HepG2 (cell line): ENCODE measurements around the gene CPEB3. TPM values are rescaled to one million over a fixed set of nuclear protein-coding genes. Genes with fewer than 3 reads are reported as not detected.

Experiments used
- KLF13 ChIP-seq: sonication (generic); formaldehyde crosslinking; IDR thresholded peaks from 2 replicates; pipeline ENCODE4 v1.4.0; 2020; ENCODE audit warnings: mild to moderate bottlenecking, missing genetic modification reagents
- MEIS1 ChIP-seq: sonication (generic); formaldehyde crosslinking; IDR thresholded peaks from 2 replicates; pipeline ENCODE4 v1.9.0; 2021; ENCODE audit warnings: mild to moderate bottlenecking, missing genetic modification reagents, moderate library complexity, borderline replicate concordance
- NR2F6 ChIP-seq, 2 experiments: IDR thresholded peaks; 2 replicates each; pipeline ENCODE4 v1.6.1; 2016; ENCODE audit warnings: antibody characterized with exemption in 1 of 2, mild to moderate bottlenecking in 1 of 2
- NRL ChIP-seq: sonication (generic); formaldehyde crosslinking; IDR thresholded peaks from 2 replicates; pipeline ENCODE4 v1.5.0; 2020; ENCODE audit warnings: missing genetic modification reagents, mild to moderate bottlenecking, moderate library complexity, borderline replicate concordance
- PAF1 ChIP-seq: IDR thresholded peaks from 2 replicates; pipeline ENCODE4 v1.6.1; 2016; ENCODE audit warnings: missing genetic modification reagents, missing compliant biosample characterization
- SNAPC2 ChIP-seq: sonication (generic); formaldehyde crosslinking; IDR thresholded peaks from 2 replicates; pipeline ENCODE4 v1.8.1; 2022; ENCODE audit warnings: mild to moderate bottlenecking, missing genetic modification reagents
- U2AF1 ChIP-seq: fragments of 200-400 bp; formaldehyde crosslinking; optimal IDR thresholded peaks from 2 replicates; pipeline ENCODE3; 2017; ENCODE audit warnings: mild to moderate bottlenecking, low read depth, low read length
- ZNF253 ChIP-seq: sonication (generic); formaldehyde crosslinking; IDR thresholded peaks from 2 replicates; pipeline ENCODE4 v1.8.0; 2022; ENCODE audit warnings: mild to moderate bottlenecking, missing genetic modification reagents, borderline replicate concordance
- ZNF430 ChIP-seq: sonication (generic); formaldehyde crosslinking; IDR thresholded peaks from 2 replicates; pipeline ENCODE4 v1.9.0; 2021; ENCODE audit warnings: mild to moderate bottlenecking, missing genetic modification reagents
- ZNF556 ChIP-seq: sonication (generic); formaldehyde crosslinking; IDR thresholded peaks from 2 replicates; pipeline ENCODE4 v1.4.0; 2020; ENCODE audit warnings: mild to moderate bottlenecking, missing genetic modification reagents, borderline replicate concordance
- ZNF713 ChIP-seq: sonication (generic); formaldehyde crosslinking; IDR thresholded peaks from 2 replicates; pipeline ENCODE4 v1.4.0; 2020; ENCODE audit warnings: mild to moderate bottlenecking, missing genetic modification reagents
- ZNF788 ChIP-seq: sonication (generic); formaldehyde crosslinking; IDR thresholded peaks from 2 replicates; pipeline ENCODE4 v1.5.0; 2020; ENCODE audit warnings: mild to moderate bottlenecking, missing genetic modification reagents, borderline replicate concordance
- ZSCAN21 ChIP-seq: sonication (generic); formaldehyde crosslinking; IDR thresholded peaks from 2 replicates; pipeline ENCODE4 v1.8.0; 2022; ENCODE audit warnings: mild to moderate bottlenecking, missing genetic modification reagents, moderate library complexity, borderline replicate concordance
- polyA plus RNA-seq, 8 experiments: library from polyadenylated mRNA; depleted of rRNA in 3 of 8; stranded (reverse) in 7 of 8; unstranded in 1 of 8; fragments of >200 nt; fragmentation: Illumina TruSeq in 4 of 8; extraction: Trizol in 4 of 8; gene quantifications; 2 replicates each; pipeline versions ENCODE4 v1.2.1 to v1.2.3, GENCODE V29; 2011 to 2016; ENCODE audit warnings: low read depth in 4 of 8, missing spikeins in 1 of 8, mixed read lengths in 1 of 8; ENCODE audit not compliant: insufficient read depth in 1 of 8
- total RNA-seq, 5 experiments: library from RNA; depleted of rRNA; stranded (reverse); fragments of >200 nt; fragmentation: Illumina TruSeq; extraction: Trizol; gene quantifications; 2 replicates each; pipeline ENCODE4 v1.2.3, GENCODE V29; 2016; ENCODE audit warnings: low read depth in 1 of 5
- TF ChIP-seq, protein P1 (sequence below): sonication (generic); formaldehyde crosslinking; IDR thresholded peaks from 2 replicates; pipeline ENCODE4 v1.5.1; 2020; ENCODE audit warnings: mild to moderate bottlenecking, missing genetic modification reagents, moderate library complexity
- TF ChIP-seq, protein P2 (sequence below): sonication (generic); formaldehyde crosslinking; IDR thresholded peaks from 2 replicates; pipeline ENCODE4 v1.9.0; 2021; ENCODE audit warnings: missing genetic modification reagents, borderline replicate concordance
- TF ChIP-seq, protein P3 (sequence below): sonication (generic); formaldehyde crosslinking; IDR thresholded peaks from 2 replicates; pipeline ENCODE4 v1.5.1; 2020; ENCODE audit warnings: missing genetic modification reagents, mild to moderate bottlenecking, borderline replicate concordance
- TF ChIP-seq, protein P4 (sequence below): sonication (generic); formaldehyde crosslinking; IDR thresholded peaks from 2 replicates; pipeline ENCODE4 v1.9.0; 2022; ENCODE audit warnings: missing genetic modification reagents, mild to moderate bottlenecking, borderline replicate concordance

CPEB3 gene
- total and polyA plus RNA-seq, 2 of the 13 experiments (the other 11 are each of a cell fraction or from before 2014, with no cell fraction given): 0.66 to 0.70 TPM

DNA sequence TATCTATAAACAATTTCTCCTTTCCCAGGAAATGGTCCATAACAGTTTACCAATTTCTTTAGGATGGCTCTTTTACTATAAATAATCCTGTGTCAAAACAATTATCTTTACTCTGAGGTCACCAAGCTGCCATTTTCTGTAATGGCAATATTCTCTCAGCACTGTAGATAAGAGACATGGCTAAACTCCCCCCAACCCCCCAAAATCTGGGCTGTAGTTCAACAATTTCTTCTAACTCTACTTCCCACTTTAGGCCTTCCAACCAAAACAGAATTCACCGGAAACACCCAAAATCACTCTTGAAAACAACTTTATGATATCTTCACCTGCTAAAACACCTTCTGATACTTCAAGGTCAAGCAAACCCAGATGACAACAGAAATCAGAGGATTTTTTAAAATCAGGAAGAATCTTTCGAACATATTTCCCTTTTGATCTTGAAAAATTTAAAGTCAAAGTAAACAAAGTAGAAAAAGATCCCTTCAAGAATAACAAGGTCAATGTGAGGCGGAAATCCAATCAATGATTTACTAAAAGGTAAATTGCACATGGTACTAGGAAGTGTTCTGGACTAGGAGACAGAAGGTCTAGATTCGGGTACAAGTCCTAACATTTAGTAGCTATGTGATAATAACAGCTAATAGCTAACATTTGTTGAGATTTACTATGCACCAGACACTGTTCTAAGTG is 176.8 kb downstream of the CPEB3 start (continued):
- TF ChIP-seq ZNF430 (CRISPR knock-in tag) (no peak), PAF1 (CRISPR knock-in tag) (no peak), ZSCAN21 (CRISPR knock-in tag) (no peak), NRL (CRISPR knock-in tag) (no peak), KLF13 (CRISPR knock-in tag) (no peak), ZNF253 (CRISPR knock-in tag) (no peak), NR2F6 (IDR thresholded peaks at IDR 0.05) (peak; percentile 71), NR2F6 (CRISPR knock-in tag; IDR thresholded peaks at IDR 0.05) (peak; percentile 60; the same call in 1 of the 2 replicates), ZNF713 (CRISPR knock-in tag) (no peak), MEIS1 (CRISPR knock-in tag) (no peak), U2AF1 (no peak), ZNF788 (CRISPR knock-in tag) (no peak), SNAPC2 (CRISPR knock-in tag) (no peak; the same call in 1 of the 2 replicates), ZNF556 (CRISPR knock-in tag) (no peak)
- TF ChIP-seq, protein P1, sequence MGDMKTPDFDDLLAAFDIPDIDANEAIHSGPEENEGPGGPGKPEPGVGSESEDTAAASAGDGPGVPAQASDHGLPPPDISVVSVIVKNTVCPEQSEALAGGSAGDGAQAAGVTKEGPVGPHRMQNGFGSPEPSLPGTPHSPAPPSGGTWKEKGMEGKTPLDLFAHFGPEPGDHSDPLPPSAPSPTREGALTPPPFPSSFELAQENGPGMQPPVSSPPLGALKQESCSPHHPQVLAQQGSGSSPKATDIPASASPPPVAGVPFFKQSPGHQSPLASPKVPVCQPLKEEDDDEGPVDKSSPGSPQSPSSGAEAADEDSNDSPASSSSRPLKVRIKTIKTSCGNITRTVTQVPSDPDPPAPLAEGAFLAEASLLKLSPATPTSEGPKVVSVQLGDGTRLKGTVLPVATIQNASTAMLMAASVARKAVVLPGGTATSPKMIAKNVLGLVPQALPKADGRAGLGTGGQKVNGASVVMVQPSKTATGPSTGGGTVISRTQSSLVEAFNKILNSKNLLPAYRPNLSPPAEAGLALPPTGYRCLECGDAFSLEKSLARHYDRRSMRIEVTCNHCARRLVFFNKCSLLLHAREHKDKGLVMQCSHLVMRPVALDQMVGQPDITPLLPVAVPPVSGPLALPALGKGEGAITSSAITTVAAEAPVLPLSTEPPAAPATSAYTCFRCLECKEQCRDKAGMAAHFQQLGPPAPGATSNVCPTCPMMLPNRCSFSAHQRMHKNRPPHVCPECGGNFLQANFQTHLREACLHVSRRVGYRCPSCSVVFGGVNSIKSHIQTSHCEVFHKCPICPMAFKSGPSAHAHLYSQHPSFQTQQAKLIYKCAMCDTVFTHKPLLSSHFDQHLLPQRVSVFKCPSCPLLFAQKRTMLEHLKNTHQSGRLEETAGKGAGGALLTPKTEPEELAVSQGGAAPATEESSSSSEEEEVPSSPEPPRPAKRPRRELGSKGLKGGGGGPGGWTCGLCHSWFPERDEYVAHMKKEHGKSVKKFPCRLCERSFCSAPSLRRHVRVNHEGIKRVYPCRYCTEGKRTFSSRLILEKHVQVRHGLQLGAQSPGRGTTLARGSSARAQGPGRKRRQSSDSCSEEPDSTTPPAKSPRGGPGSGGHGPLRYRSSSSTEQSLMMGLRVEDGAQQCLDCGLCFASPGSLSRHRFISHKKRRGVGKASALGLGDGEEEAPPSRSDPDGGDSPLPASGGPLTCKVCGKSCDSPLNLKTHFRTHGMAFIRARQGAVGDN (CRISPR knock-in tag): no peak
- TF ChIP-seq, protein P2, sequence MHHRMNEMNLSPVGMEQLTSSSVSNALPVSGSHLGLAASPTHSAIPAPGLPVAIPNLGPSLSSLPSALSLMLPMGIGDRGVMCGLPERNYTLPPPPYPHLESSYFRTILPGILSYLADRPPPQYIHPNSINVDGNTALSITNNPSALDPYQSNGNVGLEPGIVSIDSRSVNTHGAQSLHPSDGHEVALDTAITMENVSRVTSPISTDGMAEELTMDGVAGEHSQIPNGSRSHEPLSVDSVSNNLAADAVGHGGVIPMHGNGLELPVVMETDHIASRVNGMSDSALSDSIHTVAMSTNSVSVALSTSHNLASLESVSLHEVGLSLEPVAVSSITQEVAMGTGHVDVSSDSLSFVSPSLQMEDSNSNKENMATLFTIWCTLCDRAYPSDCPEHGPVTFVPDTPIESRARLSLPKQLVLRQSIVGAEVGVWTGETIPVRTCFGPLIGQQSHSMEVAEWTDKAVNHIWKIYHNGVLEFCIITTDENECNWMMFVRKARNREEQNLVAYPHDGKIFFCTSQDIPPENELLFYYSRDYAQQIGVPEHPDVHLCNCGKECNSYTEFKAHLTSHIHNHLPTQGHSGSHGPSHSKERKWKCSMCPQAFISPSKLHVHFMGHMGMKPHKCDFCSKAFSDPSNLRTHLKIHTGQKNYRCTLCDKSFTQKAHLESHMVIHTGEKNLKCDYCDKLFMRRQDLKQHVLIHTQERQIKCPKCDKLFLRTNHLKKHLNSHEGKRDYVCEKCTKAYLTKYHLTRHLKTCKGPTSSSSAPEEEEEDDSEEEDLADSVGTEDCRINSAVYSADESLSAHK (CRISPR knock-in tag): no peak
- TF ChIP-seq, protein P3, sequence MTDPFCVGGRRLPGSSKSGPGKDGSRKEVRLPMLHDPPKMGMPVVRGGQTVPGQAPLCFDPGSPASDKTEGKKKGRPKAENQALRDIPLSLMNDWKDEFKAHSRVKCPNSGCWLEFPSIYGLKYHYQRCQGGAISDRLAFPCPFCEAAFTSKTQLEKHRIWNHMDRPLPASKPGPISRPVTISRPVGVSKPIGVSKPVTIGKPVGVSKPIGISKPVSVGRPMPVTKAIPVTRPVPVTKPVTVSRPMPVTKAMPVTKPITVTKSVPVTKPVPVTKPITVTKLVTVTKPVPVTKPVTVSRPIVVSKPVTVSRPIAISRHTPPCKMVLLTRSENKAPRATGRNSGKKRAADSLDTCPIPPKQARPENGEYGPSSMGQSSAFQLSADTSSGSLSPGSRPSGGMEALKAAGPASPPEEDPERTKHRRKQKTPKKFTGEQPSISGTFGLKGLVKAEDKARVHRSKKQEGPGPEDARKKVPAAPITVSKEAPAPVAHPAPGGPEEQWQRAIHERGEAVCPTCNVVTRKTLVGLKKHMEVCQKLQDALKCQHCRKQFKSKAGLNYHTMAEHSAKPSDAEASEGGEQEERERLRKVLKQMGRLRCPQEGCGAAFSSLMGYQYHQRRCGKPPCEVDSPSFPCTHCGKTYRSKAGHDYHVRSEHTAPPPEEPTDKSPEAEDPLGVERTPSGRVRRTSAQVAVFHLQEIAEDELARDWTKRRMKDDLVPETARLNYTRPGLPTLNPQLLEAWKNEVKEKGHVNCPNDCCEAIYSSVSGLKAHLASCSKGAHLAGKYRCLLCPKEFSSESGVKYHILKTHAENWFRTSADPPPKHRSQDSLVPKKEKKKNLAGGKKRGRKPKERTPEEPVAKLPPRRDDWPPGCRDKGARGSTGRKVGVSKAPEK: no peak
- TF ChIP-seq, protein P4, sequence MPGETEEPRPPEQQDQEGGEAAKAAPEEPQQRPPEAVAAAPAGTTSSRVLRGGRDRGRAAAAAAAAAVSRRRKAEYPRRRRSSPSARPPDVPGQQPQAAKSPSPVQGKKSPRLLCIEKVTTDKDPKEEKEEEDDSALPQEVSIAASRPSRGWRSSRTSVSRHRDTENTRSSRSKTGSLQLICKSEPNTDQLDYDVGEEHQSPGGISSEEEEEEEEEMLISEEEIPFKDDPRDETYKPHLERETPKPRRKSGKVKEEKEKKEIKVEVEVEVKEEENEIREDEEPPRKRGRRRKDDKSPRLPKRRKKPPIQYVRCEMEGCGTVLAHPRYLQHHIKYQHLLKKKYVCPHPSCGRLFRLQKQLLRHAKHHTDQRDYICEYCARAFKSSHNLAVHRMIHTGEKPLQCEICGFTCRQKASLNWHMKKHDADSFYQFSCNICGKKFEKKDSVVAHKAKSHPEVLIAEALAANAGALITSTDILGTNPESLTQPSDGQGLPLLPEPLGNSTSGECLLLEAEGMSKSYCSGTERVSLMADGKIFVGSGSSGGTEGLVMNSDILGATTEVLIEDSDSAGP (CRISPR knock-in tag): no peak
